OCI-LY1 (cell line): Measurements from ENCODE around the gene AKR1C2.
"Not testable (repeated sequence)": the region's sequence is repeated elsewhere in the genome, so short reads cannot be mapped to it uniquely, and the experiment has no call there.

Experiments used
- H2AFZ ChIP-seq: fragments of 200-600 bp; sonication (generic), shearing (Covaris generic); 2 replicates; pipeline ENCODE4 v1.6.0; 2014; ENCODE audit warnings: antibody characterized with exemption, mild to moderate bottlenecking, low read length
- H3F3A ChIP-seq: fragments of 200-600 bp; sonication (generic), shearing (Covaris generic); 2 replicates; pipeline ENCODE4 v1.6.0; 2014; ENCODE audit warnings: mild to moderate bottlenecking, antibody characterized with exemption, low read length, moderate library complexity; ENCODE audit not compliant: insufficient read depth
- H3K27ac ChIP-seq: fragments of 200-600 bp; sonication (generic); 2 replicates; pipeline ENCODE4 v1.5.1; 2014; ENCODE audit warnings: low read length, mixed run types, mild to moderate bottlenecking, low read depth; ENCODE audit not compliant: poor library complexity, severe bottlenecking
- H3K27me3 ChIP-seq: fragments of 200-600 bp; sonication (generic); 2 replicates; pipeline ENCODE4 v1.6.0; 2014; ENCODE audit warnings: antibody characterized with exemption, mild to moderate bottlenecking, low read length, moderate library complexity; ENCODE audit not compliant: insufficient read depth
- H3K36me3 ChIP-seq: fragments of 200-600 bp; sonication (generic); 2 replicates; pipeline ENCODE4 v1.6.1; 2014; ENCODE audit warnings: mild to moderate bottlenecking, antibody characterized with exemption, low read length, moderate library complexity, mixed read lengths; ENCODE audit not compliant: insufficient read depth
- H3K4me1 ChIP-seq: fragments of 200-600 bp; sonication (generic); 2 replicates; pipeline ENCODE4 v1.5.1; 2014; ENCODE audit warnings: mild to moderate bottlenecking, low read length, moderate library complexity; ENCODE audit not compliant: insufficient read depth, severe bottlenecking
- H3K4me2 ChIP-seq: fragments of 200-600 bp; sonication (generic), shearing (Covaris generic); 2 replicates; pipeline ENCODE4 v1.6.1; 2014; ENCODE audit warnings: low read length
- H3K4me3 ChIP-seq: fragments of 200-600 bp; sonication (generic); 2 replicates; pipeline ENCODE4 v1.5.1; 2014; ENCODE audit warnings: low read length, low read depth, mild to moderate bottlenecking, mixed read lengths; ENCODE audit not compliant: poor library complexity, severe bottlenecking
- H3K79me2 ChIP-seq: fragments of 200-600 bp; shearing (Covaris generic); 2 replicates; pipeline ENCODE4 v1.6.1; 2016; ENCODE audit warnings: mixed run types, low read length, mixed read lengths; ENCODE audit not compliant: insufficient read depth
- H3K9ac ChIP-seq: fragments of 200-600 bp; sonication (generic), shearing (Covaris generic); 2 replicates; pipeline ENCODE4 v1.6.1; 2014; ENCODE audit warnings: mild to moderate bottlenecking, low read length, mixed read lengths
- H3K9me2 ChIP-seq: fragments of 200-600 bp; sonication (generic), shearing (Covaris generic); 2 replicates; pipeline ENCODE4 v1.6.1; 2014; ENCODE audit warnings: low read depth, mild to moderate bottlenecking, low read length, mixed read lengths
- H3K9me3 ChIP-seq: fragments of 200-600 bp; shearing (Covaris generic); 2 replicates; pipeline ENCODE4 v1.6.1; 2014; ENCODE audit warnings: low read length, mixed read lengths
- H4K20me1 ChIP-seq: fragments of 200-600 bp; sonication (generic), shearing (Covaris generic); 2 replicates; pipeline ENCODE4 v1.6.0; 2016; ENCODE audit warnings: mild to moderate bottlenecking, low read length; ENCODE audit not compliant: insufficient read depth
- EZH2 ChIP-seq: fragments of 200-600 bp; sonication (generic), shearing (Covaris generic); IDR thresholded peaks from 2 replicates; pipeline ENCODE4 v1.8.0; 2017; ENCODE audit warnings: borderline replicate concordance, mixed run types, mild to moderate bottlenecking, antibody characterized with exemption, low read length, moderate library complexity, mixed read lengths
- TF ChIP-seq, protein P1 (sequence below): fragments of 200-600 bp; sonication (generic), shearing (Covaris generic); IDR thresholded peaks from 2 replicates; pipeline ENCODE4 v1.5.1; 2017; ENCODE audit warnings: mild to moderate bottlenecking, antibody characterized with exemption, low read length, moderate library complexity, mixed read lengths

Gene AKR1C2

DNA sequence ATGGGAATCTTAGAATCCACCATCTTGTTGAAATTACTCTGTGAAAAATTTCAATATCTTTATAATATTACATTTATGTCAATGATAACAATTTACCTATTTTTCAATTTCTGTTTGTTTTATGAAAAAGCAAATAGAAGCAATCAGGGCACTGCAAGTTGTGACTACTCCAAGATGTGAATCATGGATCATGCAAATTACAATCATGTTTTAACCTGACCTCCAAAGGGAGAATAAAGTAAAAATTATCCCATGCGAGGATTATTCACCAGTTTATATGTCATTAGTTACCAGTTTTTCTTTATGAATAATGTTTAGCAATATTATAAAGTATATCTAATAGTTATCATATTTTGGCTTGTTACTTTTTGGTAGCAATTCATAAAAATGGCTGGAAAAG lies 41.3 kb downstream of the AKR1C2 start:
- not testable (repeated sequence) for H2AFZ ChIP-seq, H3K9me2 ChIP-seq, H3F3A ChIP-seq, H3K27ac ChIP-seq, H3K4me1 ChIP-seq, H3K4me3 ChIP-seq, H3K27me3 ChIP-seq, H3K9me3 ChIP-seq, H3K36me3 ChIP-seq, H4K20me1 ChIP-seq, H3K79me2 ChIP-seq, H3K9ac ChIP-seq, H3K4me2 ChIP-seq

DNA sequence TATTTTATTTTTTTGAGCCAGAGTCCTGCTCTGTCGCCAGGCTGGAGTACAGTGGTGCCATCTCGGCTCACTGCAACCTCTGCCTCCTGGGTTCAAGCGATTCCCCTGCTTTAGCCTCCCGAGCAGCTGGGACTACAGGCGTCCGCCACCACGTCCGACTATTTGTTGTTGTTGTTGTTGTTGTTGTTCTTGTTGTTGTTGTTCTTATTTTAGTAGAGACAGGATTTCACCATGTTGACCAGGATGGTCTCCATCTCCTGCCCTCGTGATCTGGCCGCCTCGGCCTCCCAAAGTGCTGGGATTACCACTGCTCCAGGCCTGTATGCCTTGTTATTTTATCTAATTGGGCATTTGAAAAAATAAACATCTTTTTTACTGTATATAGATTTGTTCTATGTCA lies 42.1 kb downstream of the AKR1C2 start:
- H3K79me2 ChIP-seq, H2AFZ ChIP-seq, H3K36me3 ChIP-seq, H3K9me2 ChIP-seq, H3K4me2 ChIP-seq, H4K20me1 ChIP-seq, H3K9ac ChIP-seq, H3F3A ChIP-seq, H3K9me3 ChIP-seq, H3K27me3 ChIP-seq, H3K4me1 ChIP-seq, H3K27ac ChIP-seq, H3K4me3 ChIP-seq: not testable (repeated sequence)

DNA sequence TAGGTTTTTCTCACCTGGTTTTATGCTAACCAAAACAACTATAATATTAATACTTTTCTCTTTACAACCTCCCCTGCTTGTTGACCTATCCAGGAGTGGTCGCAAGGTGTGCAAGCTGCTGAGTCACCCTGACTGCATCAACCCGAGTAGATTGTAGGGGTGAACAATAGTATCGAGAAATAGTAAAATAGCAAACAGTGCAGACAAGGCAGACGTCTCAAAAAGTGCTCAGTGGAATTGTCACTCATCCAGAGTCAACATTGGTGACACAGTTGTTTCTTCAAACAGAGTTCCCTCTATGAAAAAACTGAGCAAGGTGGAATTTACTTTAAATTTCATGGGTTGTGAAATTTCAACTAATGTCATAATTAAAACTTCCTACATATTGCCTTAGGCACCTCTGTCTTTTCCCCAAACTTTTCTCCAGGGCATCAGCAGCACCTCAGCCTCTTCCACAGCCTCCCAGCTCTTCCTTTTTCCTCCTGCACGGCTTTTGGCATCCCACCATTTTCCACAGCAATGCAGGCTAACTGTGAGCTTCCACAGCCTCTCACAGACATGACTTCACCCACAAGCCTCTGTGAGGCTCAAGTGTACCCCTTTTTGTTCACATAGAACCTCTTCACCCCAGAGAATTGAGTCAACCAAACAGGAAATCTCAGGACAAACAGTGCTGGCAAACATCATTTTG lies 46.6 kb downstream of the AKR1C2 start:
- H2AFZ ChIP-seq, H3K36me3 ChIP-seq, H3K4me1 ChIP-seq, H3K4me2 ChIP-seq, H3K9me2 ChIP-seq, H3F3A ChIP-seq, H3K9me3 ChIP-seq, H3K4me3 ChIP-seq, H4K20me1 ChIP-seq, H3K27ac ChIP-seq, H3K27me3 ChIP-seq, H3K79me2 ChIP-seq, H3K9ac ChIP-seq: not testable (repeated sequence)

DNA sequence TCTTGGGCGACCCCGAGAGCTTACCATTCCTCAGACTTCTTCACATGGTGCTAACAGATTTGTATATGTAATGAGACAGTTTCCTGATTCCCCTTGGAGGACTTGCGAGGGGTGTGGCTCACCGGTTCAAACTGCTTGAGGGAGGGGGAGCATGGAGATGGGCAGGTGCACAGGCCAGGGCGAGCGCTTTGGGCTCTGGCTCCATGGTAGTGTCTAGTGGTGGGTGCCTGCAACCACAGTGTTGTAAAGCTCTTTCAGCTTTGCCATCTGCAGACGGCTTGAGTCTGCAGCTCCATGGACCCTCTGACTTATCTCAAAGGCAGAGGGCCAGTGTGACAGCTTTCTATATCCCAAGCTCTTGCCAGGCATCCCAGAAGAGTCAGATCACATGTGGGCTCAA lies 47.6 kb downstream of the AKR1C2 start:
- not testable (repeated sequence) for H3F3A ChIP-seq, H3K36me3 ChIP-seq, H3K4me1 ChIP-seq, H3K4me3 ChIP-seq, H3K9me3 ChIP-seq, H3K79me2 ChIP-seq, H3K9ac ChIP-seq, H2AFZ ChIP-seq, H3K27me3 ChIP-seq, H4K20me1 ChIP-seq, H3K9me2 ChIP-seq, H3K27ac ChIP-seq, H3K4me2 ChIP-seq

DNA sequence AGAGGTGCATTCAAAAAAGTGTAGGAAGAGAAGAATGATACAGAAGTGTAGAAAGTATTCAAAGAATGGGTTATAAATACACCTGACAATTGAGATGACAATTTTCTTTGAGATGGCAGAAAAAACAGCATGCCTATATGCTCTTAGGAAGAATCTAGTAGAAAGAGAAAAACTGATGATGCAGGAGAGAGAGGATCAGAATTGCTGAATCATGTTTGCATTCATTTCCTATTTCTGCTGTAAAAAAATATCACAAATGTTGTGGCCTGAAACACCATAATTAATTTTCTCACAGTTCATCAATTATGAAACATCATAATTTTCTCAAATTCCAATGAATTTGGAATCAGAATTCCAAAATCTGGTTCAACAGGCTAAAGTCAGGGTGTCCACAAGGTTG lies 50.3 kb downstream of the AKR1C2 start:
- Histone ChIP-seq H3K9me2 (no peaks in the 10 kb centered on the region), H3K27me3 (no peaks in the 10 kb centered on the region), H3K79me2 (no peaks in the 10 kb centered on the region), H4K20me1 (no peaks in the 10 kb centered on the region), H2AFZ (no peak overlapping the region), H3K9ac (no peak overlapping the region), H3K9me3 (no peaks in the 10 kb centered on the region), H3F3A (no peaks in the 10 kb centered on the region), H3K27ac (no peak overlapping the region), H3K4me2 (no peak overlapping the region), H3K4me3 (no peak overlapping the region), H3K4me1 (no peaks in the 10 kb centered on the region), H3K36me3 (no peaks in the 10 kb centered on the region)
- TF ChIP-seq, protein P1, sequence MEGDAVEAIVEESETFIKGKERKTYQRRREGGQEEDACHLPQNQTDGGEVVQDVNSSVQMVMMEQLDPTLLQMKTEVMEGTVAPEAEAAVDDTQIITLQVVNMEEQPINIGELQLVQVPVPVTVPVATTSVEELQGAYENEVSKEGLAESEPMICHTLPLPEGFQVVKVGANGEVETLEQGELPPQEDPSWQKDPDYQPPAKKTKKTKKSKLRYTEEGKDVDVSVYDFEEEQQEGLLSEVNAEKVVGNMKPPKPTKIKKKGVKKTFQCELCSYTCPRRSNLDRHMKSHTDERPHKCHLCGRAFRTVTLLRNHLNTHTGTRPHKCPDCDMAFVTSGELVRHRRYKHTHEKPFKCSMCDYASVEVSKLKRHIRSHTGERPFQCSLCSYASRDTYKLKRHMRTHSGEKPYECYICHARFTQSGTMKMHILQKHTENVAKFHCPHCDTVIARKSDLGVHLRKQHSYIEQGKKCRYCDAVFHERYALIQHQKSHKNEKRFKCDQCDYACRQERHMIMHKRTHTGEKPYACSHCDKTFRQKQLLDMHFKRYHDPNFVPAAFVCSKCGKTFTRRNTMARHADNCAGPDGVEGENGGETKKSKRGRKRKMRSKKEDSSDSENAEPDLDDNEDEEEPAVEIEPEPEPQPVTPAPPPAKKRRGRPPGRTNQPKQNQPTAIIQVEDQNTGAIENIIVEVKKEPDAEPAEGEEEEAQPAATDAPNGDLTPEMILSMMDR, result no peak
- TF ChIP-seq EZH2, result no peak

DNA sequence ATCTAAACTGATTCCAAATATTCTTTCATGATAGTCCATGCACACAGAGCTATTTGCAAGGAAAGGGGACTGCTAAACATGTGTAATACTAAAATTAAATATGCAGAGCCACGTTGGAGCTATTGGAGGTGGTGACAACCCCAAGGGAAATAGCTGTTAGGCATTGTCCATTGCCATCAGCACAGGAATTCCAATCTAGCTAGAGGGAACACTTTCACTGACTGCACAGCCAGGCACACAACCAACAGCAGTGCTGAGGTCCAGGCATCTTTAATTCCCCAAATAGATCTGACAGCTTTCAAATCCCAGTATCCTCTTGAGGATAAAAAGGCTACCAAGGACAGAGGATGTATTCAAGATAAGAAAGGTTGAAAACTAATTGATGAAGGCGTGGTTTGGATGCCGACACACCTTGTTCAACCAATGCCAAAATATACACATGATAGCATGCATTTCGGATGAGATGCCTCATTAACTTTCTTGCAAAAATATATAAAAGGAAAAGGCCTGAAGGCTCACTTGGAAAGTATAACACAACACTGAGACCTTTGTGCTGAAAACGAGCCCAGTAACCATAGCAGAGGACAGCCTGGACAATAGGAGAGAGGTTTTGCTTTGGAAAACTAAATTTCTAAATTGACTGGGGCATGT lies 52.0 kb downstream of the AKR1C2 start:
- H3K27me3 ChIP-seq, H4K20me1 ChIP-seq, H3K4me3 ChIP-seq, H3F3A ChIP-seq, H3K9me2 ChIP-seq, H3K4me1 ChIP-seq, H3K27ac ChIP-seq, H3K79me2 ChIP-seq, H3K4me2 ChIP-seq, H3K36me3 ChIP-seq, H2AFZ ChIP-seq, H3K9ac ChIP-seq, H3K9me3 ChIP-seq: not testable (repeated sequence)
